OCI-LY3 (cell line): ENCODE results near the gene CRELD2.

Source experiments
- H2AFZ ChIP-seq: fragments of 200-600, 300-600 bp; shearing (Covaris generic); 2 replicates; pipeline ENCODE4 v1.6.0; 2014; ENCODE audit warnings: antibody characterized with exemption, low read depth, low read length
- H3K27ac ChIP-seq: fragments of 200-600, 300-600 bp; sonication (generic); 2 replicates; pipeline ENCODE4 v1.5.1; 2014; ENCODE audit warnings: mild to moderate bottlenecking, low read length, moderate library complexity, mixed read lengths
- H3K27me3 ChIP-seq: fragments of 200-600, 300-600 bp; sonication (generic); 2 replicates; pipeline ENCODE4 v1.6.1; 2014; ENCODE audit warnings: low read depth, low read length, mixed read lengths
- H3K36me3 ChIP-seq: fragments of 200-600, 300-600 bp; sonication (generic); replicated peaks from 2 replicates; pipeline ENCODE3; 2014; ENCODE audit warnings: low read depth, low read length, mixed read lengths
- H3K4me1 ChIP-seq: fragments of 300-600, 200-600 bp; sonication (generic); 2 replicates; pipeline ENCODE4 v1.6.1; 2014; ENCODE audit warnings: low read length, mixed read lengths
- H3K4me2 ChIP-seq: fragments of 200-600, 300-600 bp; sonication (generic); 2 replicates; pipeline ENCODE4 v1.6.1; 2014; ENCODE audit warnings: low read length, mixed read lengths
- H3K4me3 ChIP-seq: fragments of 300-600, 200-600 bp; sonication (generic); 2 replicates; pipeline ENCODE4 v1.5.1; 2014; ENCODE audit warnings: antibody characterized with exemption, mild to moderate bottlenecking, low read length, moderate library complexity
- H3K79me2 ChIP-seq: fragments of 300-600, 200-600 bp; shearing (Covaris generic); 2 replicates; pipeline ENCODE4 v1.6.1; 2014; ENCODE audit warnings: mild to moderate bottlenecking, low read length, mixed read lengths
- H3K9ac ChIP-seq: fragments of 300-600, 200-600 bp; shearing (Covaris generic); 2 replicates; pipeline ENCODE4 v1.6.0; 2014; ENCODE audit warnings: mild to moderate bottlenecking, low read length, moderate library complexity
- H3K9me3 ChIP-seq: fragments of 200-600, 300-600 bp; shearing (Covaris generic); 2 replicates; pipeline ENCODE4 v1.6.1; 2014; ENCODE audit warnings: low read length, mixed read lengths; ENCODE audit not compliant: insufficient read depth
- H4K20me1 ChIP-seq: fragments of 200-600, 300-600 bp; sonication (generic); 2 replicates; pipeline ENCODE4 v1.6.1; 2016; ENCODE audit warnings: low read length, mixed read lengths; ENCODE audit not compliant: insufficient read depth
- EZH2phosphoT487 ChIP-seq: fragments of 200-600 bp; shearing (Covaris generic); IDR thresholded peaks from 2 replicates; pipeline ENCODE4 v1.6.1; 2018; ENCODE audit warnings: antibody characterized with exemption, mixed run types, low read depth
- TF ChIP-seq, protein P1 (sequence below): fragments of 200-600, 300-600 bp; sonication (generic); IDR thresholded peaks from 2 replicates; pipeline ENCODE4 v1.5.1; 2014; ENCODE audit warnings: antibody characterized with exemption, low read length, low read depth

The CRELD2 gene

DNA sequence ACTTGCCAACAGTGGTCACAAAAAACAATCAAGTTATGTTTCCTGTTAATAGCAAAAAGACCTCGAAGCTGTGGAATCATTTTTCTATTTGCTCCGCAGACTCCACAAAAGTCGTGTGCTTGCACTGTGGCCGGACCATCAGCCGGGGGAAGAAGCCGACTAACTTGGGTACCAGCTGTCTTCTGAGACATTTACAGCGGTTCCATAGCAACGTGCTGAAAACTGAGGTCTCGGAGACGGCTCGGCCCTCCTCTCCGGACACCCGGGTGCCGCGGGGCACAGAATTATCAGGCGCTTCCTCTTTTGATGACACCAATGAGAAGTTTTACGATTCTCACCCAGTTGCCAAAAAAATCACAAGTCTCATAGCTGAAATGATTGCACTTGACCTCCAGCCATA, 33.2 kb upstream of the CRELD2 start:
- Histone ChIP-seq H2AFZ (no peak overlapping the region), H3K27me3 (no peaks in the 10 kb centered on the region), H4K20me1 (peaks cover 20% of the 10 kb centered on the region), H3K36me3 (peaks cover 45% of the 10 kb centered on the region), H3K79me2 (peaks cover 26% of the 10 kb centered on the region), H3K4me3 (no peak overlapping the region), H3K9me3 (no peaks in the 10 kb centered on the region), H3K4me1 (peaks cover 16% of the 10 kb centered on the region), H3K27ac (no peak overlapping the region), H3K9ac (no peak overlapping the region), H3K4me2 (no peak overlapping the region)
- no peak for TF ChIP-seq EZH2phosphoT487
- TF ChIP-seq, protein P1, sequence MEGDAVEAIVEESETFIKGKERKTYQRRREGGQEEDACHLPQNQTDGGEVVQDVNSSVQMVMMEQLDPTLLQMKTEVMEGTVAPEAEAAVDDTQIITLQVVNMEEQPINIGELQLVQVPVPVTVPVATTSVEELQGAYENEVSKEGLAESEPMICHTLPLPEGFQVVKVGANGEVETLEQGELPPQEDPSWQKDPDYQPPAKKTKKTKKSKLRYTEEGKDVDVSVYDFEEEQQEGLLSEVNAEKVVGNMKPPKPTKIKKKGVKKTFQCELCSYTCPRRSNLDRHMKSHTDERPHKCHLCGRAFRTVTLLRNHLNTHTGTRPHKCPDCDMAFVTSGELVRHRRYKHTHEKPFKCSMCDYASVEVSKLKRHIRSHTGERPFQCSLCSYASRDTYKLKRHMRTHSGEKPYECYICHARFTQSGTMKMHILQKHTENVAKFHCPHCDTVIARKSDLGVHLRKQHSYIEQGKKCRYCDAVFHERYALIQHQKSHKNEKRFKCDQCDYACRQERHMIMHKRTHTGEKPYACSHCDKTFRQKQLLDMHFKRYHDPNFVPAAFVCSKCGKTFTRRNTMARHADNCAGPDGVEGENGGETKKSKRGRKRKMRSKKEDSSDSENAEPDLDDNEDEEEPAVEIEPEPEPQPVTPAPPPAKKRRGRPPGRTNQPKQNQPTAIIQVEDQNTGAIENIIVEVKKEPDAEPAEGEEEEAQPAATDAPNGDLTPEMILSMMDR, result no peak

DNA sequence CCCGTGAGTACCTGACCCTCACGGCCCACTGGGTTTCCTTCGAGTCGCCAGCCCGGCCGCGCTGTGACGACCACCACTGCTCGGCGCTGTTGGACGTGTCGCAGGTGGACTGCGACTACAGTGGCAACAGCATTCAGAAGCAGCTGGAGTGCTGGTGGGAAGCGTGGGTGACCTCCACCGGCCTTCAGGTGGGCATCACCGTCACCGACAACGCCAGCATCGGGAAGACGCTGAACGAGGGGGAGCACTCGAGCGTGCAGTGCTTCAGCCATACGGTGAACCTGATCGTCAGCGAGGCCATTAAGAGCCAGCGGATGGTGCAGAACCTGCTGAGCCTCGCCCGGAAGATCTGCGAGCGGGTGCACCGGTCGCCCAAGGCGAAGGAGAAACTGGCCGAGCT, 32.6 kb upstream of the CRELD2 start:
- H2AFZ ChIP-seq, result no peak overlapping the region
- no peak overlapping the region for H3K4me3 ChIP-seq
- no peak overlapping the region for H3K4me2 ChIP-seq
- no peaks in the 10 kb centered on the region for H3K27me3 ChIP-seq
- H3K79me2 ChIP-seq, result peaks cover 20% of the 10 kb centered on the region
- H3K4me1 ChIP-seq, result peaks cover 10% of the 10 kb centered on the region
- TF ChIP-seq, protein P1, result no peak
- no peak for TF ChIP-seq EZH2phosphoT487
- H4K20me1 ChIP-seq, result peaks cover 15% of the 10 kb centered on the region
- H3K9me3 ChIP-seq, result no peaks in the 10 kb centered on the region
- no peak overlapping the region for H3K9ac ChIP-seq
- H3K27ac ChIP-seq, result no peak overlapping the region
- peaks cover 48% of the 10 kb centered on the region for H3K36me3 ChIP-seq

DNA sequence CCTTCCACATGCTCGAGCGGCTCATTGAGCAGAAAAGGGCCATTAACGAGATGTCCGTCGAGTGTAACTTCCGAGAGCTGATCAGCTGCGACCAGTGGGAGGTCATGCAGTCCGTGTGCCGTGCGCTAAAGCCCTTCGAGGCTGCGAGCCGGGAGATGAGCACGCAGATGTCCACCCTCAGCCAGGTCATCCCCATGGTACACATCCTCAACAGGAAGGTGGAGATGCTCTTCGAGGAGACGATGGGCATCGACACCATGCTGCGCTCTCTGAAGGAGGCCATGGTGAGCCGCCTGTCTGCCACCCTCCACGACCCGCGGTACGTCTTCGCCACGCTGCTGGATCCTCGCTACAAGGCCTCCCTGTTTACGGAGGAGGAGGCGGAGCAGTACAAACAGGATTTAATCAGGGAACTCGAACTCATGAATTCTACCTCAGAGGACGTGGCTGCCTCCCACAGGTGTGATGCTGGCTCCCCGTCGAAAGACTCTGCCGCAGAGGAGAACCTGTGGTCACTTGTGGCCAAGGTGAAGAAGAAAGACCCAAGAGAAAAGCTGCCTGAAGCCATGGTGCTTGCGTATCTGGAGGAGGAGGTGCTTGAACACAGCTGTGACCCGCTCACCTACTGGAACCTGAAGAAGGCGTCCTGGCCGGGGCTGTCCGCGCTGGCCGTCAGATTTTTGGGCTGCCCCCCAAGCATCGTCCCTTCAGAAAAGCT, 31.9 kb upstream of the CRELD2 start:
- Histone ChIP-seq H3K79me2 (peaks cover 13% of the 10 kb centered on the region), H4K20me1 (peaks cover 13% of the 10 kb centered on the region), H3K27me3 (no peaks in the 10 kb centered on the region), H3K36me3 (peaks cover 48% of the 10 kb centered on the region), H3K9me3 (no peaks in the 10 kb centered on the region), H3K27ac (no peak overlapping the region), H2AFZ (no peak overlapping the region), H3K4me1 (peaks cover 4% of the 10 kb centered on the region), H3K9ac (no peak overlapping the region), H3K4me2 (no peak overlapping the region), H3K4me3 (no peak overlapping the region)
- no peak for TF ChIP-seq EZH2phosphoT487
- TF ChIP-seq, protein P1, result no peak

DNA sequence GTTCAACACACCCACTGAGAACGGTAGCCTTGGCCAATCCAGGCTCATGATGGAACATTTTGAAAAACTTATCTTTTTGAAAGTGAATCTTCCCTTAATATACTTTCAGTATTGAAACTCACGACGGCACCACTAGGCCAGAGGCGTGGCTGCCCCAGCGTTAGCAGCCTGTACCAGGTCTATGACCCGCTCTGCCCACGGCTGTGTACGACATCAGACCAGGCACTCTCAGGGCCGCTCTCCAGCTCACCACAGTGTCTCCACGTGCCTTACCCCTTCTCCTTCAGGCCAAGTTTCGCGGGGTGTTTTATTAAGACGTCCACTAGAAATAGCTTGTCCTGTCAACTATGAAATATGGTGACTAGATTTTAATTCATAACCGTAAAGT, 31.4 kb upstream of the CRELD2 start:
- H4K20me1 ChIP-seq, result peaks cover 8% of the 10 kb centered on the region
- H3K27ac ChIP-seq, result no peak overlapping the region
- no peak overlapping the region for H3K4me2 ChIP-seq
- H3K27me3 ChIP-seq, result no peaks in the 10 kb centered on the region
- H3K4me3 ChIP-seq, result no peak overlapping the region
- peaks cover 8% of the 10 kb centered on the region for H3K79me2 ChIP-seq
- no peaks in the 10 kb centered on the region for H3K9me3 ChIP-seq
- H3K4me1 ChIP-seq, result no peaks in the 10 kb centered on the region
- H3K36me3 ChIP-seq, result peaks cover 48% of the 10 kb centered on the region
- no peak overlapping the region for H3K9ac ChIP-seq
- TF ChIP-seq, protein P1, result no peak
- no peak for TF ChIP-seq EZH2phosphoT487
- H2AFZ ChIP-seq, result no peak overlapping the region
